ENCODE data around the gene LOXHD1.

LOXHD1 gene

GRCh38 chr18:46574000-46574742, 82.8 kb downstream of the LOXHD1 start:
- no peak for DNase-seq

- DNase-seq, result no peak
Observed at GRCh38 chr18:46573156-46573555, 83.9 kb downstream of the LOXHD1 start.

- no peak for DNase-seq
Observed at GRCh38 chr18:46571756-46572155, 85.3 kb downstream of the LOXHD1 start.

- DNase-seq, result no peak
Observed at GRCh38 chr18:46570666-46571065, 86.4 kb downstream of the LOXHD1 start.

- DNase-seq, result no peak
Observed at GRCh38 chr18:46570134-46570533, 86.9 kb downstream of the LOXHD1 start.

- no peak for DNase-seq
Observed at GRCh38 chr18:46569211-46569610, 87.8 kb downstream of the LOXHD1 start.

- no peak for DNase-seq
Observed at GRCh38 chr18:46567196-46567595, 89.8 kb downstream of the LOXHD1 start.

- no peak for DNase-seq
Observed at GRCh38 chr18:46566111-46566510, 90.9 kb downstream of the LOXHD1 start.

GRCh38 chr18:46565256-46565655, 91.8 kb downstream of the LOXHD1 start:
- no peak for DNase-seq

GRCh38 chr18:46563317-46563716, 93.7 kb downstream of the LOXHD1 start:
- no peak for DNase-seq

- no peak for DNase-seq
Observed at GRCh38 chr18:46562674-46563192, 94.3 kb downstream of the LOXHD1 start.

GRCh38 chr18:46560671-46561045, 96.4 kb downstream of the LOXHD1 start:
- no peak for DNase-seq

GRCh38 chr18:46559946-46560670, 96.9 kb downstream of the LOXHD1 start:
- no peak for DNase-seq

GRCh38 chr18:46559296-46559695, 97.7 kb downstream of the LOXHD1 start:
- DNase-seq, result no peak

GRCh38 chr18:46556590-46557206, 100.3 kb downstream of the LOXHD1 start:
- no peak for DNase-seq

GRCh38 chr18:46555724-46556123, 101.3 kb downstream of the LOXHD1 start:
- DNase-seq, result no peak

GRCh38 chr18:46555213-46555612, 101.8 kb downstream of the LOXHD1 start:
- no peak for DNase-seq

- no peak for DNase-seq
Observed at GRCh38 chr18:46554406-46555080, 102.5 kb downstream of the LOXHD1 start.

- no peak for DNase-seq
Observed at GRCh38 chr18:46550609-46551008, 106.4 kb downstream of the LOXHD1 start.

GRCh38 chr18:46547520-46547919, 109.5 kb downstream of the LOXHD1 start:
- DNase-seq, result no peak

- DNase-seq, result no peak
Observed at GRCh38 chr18:46546111-46546640, 110.8 kb downstream of the LOXHD1 start.

GRCh38 chr18:46542545-46542944, 114.5 kb downstream of the LOXHD1 start:
- no peak for DNase-seq

- no peak for DNase-seq
Observed at GRCh38 chr18:46541626-46542189, 115.3 kb downstream of the LOXHD1 start.
